Skeletal muscle tissue (tissue), 4 donors: ENCODE measurements around the gene TSPAN16. TPM values are rescaled to one million over a fixed set of nuclear protein-coding genes. Genes with fewer than 3 reads are reported as not detected.

Experiments used
- H3K27ac ChIP-seq: one replicate; pipeline ENCODE4 v1.7.0; 2013; ENCODE audit warnings: mild to moderate bottlenecking, low read depth, low read length, inconsistent platforms
- H3K27me3 ChIP-seq, 3 donors: one replicate each; pipeline ENCODE4 v1.7.0; 2013; ENCODE audit warnings: low read length in 3 of 3; ENCODE audit not compliant: control insufficient read depth in 3 of 3, insufficient read depth in 3 of 3
- H3K36me3 ChIP-seq, 3 donors: one replicate each; pipeline ENCODE4 v1.7.0; 2013; ENCODE audit warnings: low read length in 3 of 3; ENCODE audit not compliant: control insufficient read depth in 3 of 3, insufficient read depth in 3 of 3
- H3K4me1 ChIP-seq, 3 donors: one replicate each; pipeline ENCODE4 v1.7.0; 2013; ENCODE audit warnings: low read length in 3 of 3, mild to moderate bottlenecking in 3 of 3; ENCODE audit not compliant: control insufficient read depth in 3 of 3, insufficient read depth in 3 of 3
- H3K4me3 ChIP-seq, 3 donors: one replicate each; pipeline ENCODE4 v1.7.0; 2013; ENCODE audit warnings: low read length in 3 of 3
- H3K9ac ChIP-seq, 3 donors: one replicate each; pipeline ENCODE4 v1.7.0; 2013; ENCODE audit warnings: low read length in 3 of 3, mild to moderate bottlenecking in 3 of 3, moderate library complexity in 2 of 3, low read depth in 1 of 3
- H3K9me3 ChIP-seq, 3 donors: one replicate each; pipeline ENCODE4 v1.7.0; 2013; ENCODE audit warnings: low read length in 3 of 3; ENCODE audit not compliant: control insufficient read depth in 3 of 3
- total RNA-seq: library from RNA; depleted of rRNA; stranded (reverse); fragments of >200 nt; gene quantifications from one replicate; pipeline ENCODE4 v1.2.3, GENCODE V29; 2014
- donor health status: Osteomylitis.

Gene TSPAN16
- total RNA-seq, 1 donor from 2014 or later: not detected

GRCh38 chr19:11284515-11284914 lies 11.4 kb upstream of the TSPAN16 start:
- Histone ChIP-seq H3K27ac (no peak overlapping the region), H3K9ac (no peak overlapping the region), H3K4me3 (no peak overlapping the region), H3K36me3 (no peaks in the 10 kb centered on the region), H3K27me3 (no peaks in the 10 kb centered on the region), H3K4me1 (peaks cover 0 to 1% (median 0%) of the 10 kb centered on the region in 3 donors), H3K9me3 (no peaks in the 10 kb centered on the region)

DNA sequence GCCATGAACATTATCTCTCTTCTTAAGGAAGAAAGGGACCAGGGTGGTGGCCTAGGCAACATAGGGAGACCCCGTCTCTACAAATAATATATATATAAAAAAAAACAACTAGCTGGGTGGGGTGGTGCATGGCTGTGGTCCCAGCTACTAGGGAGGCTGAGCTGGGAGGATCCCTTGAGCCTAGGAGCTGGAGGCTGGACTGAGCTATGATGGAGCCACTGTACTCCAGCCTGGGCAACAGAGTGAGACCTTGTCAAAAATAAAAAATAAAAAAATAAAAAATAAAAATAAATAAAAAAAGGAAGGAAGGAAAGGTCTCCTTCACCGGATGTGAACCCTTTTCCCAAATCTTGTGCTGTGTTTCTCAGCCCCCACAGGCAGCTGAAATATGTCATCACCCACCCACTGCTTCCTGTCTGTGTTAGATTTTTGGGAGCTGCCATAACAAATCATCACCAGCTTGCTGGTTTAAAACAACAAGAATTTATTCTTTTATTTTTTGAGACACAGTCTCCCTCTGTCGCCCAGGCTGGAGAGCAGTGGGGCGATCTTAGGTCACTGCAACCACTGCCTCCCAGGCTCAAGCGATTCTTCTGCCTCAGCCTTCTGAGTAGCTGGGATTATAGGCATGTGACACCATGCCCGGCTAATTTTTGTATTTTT lies 9.5 kb upstream of the TSPAN16 start:
- Histone ChIP-seq H3K4me3 (no peak overlapping the region), H3K27ac (no peak overlapping the region), H3K36me3 (no peaks in the 10 kb centered on the region), H3K4me1 (no peaks in the 10 kb centered on the region), H3K9ac (no peak overlapping the region), H3K9me3 (no peaks in the 10 kb centered on the region), H3K27me3 (peaks cover 0 to 3% (median 0%) of the 10 kb centered on the region in 3 donors)

DNA sequence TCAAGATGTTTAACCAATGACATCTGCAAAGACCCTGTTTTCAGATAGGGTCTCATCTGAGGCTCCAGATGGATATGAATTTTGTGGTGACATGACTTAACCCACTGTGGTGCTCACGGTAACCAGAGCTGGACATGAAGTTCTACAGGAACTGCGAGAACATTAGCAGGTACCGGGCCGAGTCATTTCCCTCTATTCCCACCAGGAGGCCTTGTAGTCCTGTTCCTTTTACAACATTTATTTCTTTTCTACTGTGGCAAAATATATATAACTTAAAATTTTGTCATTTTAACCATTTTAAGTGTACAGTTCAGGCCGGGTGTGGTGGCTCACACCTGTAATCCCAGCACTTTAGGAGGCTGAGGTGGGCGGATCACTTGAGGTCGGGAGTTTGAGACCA lies 7.6 kb upstream of the TSPAN16 start:
- no peak overlapping the region for H3K4me3 ChIP-seq
- H3K4me1 ChIP-seq: no peaks in the 10 kb centered on the region
- H3K36me3 ChIP-seq: no peaks in the 10 kb centered on the region
- H3K9me3 ChIP-seq: no peaks in the 10 kb centered on the region
- no peak overlapping the region for H3K27ac ChIP-seq
- H3K27me3 ChIP-seq: peaks cover 0 to 7% (median 7%) of the 10 kb centered on the region in 3 donors
- H3K9ac ChIP-seq: no peak overlapping the region

GRCh38 chr19:11290256-11290655 lies 5.7 kb upstream of the TSPAN16 start:
- Histone ChIP-seq H3K9ac (no peak overlapping the region), H3K36me3 (no peaks in the 10 kb centered on the region), H3K27ac (no peak overlapping the region), H3K9me3 (no peaks in the 10 kb centered on the region), H3K4me1 (peaks cover 0 to 3% (median 2%) of the 10 kb centered on the region in 3 donors), H3K4me3 (no peak overlapping the region), H3K27me3 (peaks cover 0 to 12% (median 7%) of the 10 kb centered on the region in 3 donors)

DNA sequence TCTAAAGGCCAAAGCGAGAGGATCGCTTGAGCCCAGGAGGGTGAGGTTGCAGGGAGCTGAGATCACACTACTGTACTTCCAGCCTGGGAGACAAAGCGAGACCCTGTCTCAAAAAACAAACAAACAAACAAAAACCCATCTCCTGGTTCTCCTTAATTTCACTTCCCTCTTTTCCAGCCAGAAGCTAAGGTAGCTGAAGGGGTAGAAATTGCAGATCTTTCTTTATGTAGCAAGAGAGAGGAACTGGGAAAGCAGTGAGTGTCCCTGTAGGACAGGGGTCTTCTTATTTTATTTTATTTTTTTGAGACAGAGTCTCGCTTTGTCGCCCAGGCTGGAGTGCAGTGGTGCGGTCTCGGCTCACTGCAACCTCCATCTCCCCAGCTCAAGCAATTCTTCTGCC lies 4.5 kb upstream of the TSPAN16 start:
- Histone ChIP-seq H3K27me3 (peaks cover 0 to 19% (median 12%) of the 10 kb centered on the region in 3 donors), H3K9ac (no peak overlapping the region)

DNA sequence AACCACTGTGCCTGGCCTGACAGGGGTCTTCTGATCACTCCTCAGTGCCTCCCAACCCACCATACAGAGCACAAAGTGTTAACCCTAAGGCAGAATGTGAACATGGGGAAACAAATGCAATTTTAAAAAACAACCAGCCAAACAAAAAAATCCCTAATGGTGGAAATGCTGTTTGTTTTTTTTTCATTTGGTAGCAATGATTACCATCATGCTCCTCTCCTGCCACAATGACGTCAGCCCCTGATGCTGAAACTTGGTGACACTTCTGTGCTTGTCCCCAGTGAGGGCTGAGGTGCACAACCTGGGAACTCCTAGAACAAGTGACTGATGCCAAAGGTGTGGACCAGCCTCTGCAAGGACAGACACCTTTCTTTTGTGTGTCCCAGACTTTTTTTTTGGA lies 4.0 kb upstream of the TSPAN16 start:
- H3K27ac ChIP-seq: no peak overlapping the region
- peaks cover 0 to 19% (median 12%) of the 10 kb centered on the region in 3 donors for H3K27me3 ChIP-seq
- no peak overlapping the region for H3K9ac ChIP-seq
- no peak overlapping the region for H3K4me3 ChIP-seq
- H3K36me3 ChIP-seq: no peaks in the 10 kb centered on the region
- peaks cover 0 to 3% (median 2%) of the 10 kb centered on the region in 3 donors for H3K4me1 ChIP-seq
- H3K9me3 ChIP-seq: no peaks in the 10 kb centered on the region

More for the DNA sequence above, 4.5 kb upstream of the TSPAN16 start:
- Histone ChIP-seq H3K9me3 (no peaks in the 10 kb centered on the region), H3K4me3 (no peak overlapping the region), H3K4me1 (peaks cover 0 to 3% (median 2%) of the 10 kb centered on the region in 3 donors), H3K36me3 (no peaks in the 10 kb centered on the region), H3K27ac (no peak overlapping the region)

DNA sequence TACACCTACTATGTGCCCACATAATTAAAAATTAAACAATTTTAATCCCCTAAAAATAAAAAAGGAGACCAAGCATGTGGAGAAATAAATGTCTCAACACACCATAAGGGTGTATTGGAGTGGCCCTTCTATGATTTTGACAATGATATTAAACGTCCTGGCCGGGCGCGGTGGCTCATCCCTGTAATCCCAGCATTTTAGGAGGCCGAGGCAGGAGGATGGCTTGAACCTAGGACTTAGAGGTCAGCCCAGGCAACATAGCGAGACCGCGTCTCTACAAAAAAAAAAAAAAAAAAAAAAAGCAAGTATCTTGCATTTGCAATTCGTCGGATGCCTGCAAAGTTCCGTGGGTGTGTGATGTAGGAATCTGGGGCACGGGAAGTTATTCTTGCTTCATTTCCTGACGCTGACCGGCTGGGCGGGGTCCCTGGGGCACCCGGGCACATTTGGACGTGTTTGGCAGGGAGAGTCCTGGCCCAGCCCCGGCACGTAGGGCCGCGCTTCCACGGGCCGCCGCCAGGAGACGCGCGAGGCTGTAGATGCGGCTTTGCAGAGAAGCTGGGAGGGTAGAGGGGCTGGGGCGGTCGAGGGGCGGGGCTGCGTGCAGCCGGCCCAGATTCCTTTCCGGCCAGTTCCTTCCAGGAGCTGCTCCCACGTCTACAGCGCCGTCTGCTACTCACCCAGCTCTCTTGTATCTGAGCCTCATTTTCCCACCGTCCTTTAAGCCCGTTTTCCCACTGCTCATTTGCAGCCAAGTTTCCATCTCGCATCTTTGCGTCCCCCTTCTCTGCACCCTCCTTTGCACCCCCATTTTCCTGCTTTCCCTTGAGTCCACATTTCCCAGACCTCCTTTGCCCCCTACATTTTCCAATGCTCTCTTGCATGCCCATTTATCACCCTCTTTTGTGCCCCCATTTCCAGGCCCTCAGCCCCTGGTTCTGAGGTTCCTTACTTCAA lies 2.2 kb upstream of the TSPAN16 start:
- Histone ChIP-seq H3K27me3 (peaks cover 0 to 19% (median 15%) of the 10 kb centered on the region in 3 donors), H3K9me3 (no peaks in the 10 kb centered on the region), H3K4me1 (peaks cover 0 to 3% (median 2%) of the 10 kb centered on the region in 3 donors), H3K9ac (peak overlapping the region in 1 of 3 donors; percentile 41), H3K36me3 (no peaks in the 10 kb centered on the region), H3K27ac (no peak overlapping the region), H3K4me3 (peak overlapping the region; percentile 19 to 60 (median 43))

DNA sequence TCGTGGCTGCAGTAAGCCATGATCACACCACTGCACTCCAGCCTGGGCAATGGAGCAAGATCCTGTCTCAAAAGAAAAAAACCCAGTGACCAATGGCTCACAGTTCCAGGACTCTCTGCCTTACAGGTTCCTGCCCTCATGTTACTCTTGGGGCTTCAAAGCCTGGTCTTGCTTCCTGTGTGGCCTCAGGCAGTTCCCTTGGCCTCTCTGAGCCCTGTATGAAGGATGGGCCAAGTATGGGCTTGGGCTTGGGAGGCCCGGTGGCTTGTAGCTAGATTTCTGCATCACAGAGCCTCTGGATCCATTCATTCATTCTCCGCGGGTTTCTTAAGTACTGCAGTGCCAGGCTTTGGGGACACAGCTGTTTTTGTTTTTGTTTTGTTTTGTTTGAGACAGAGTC lies 780 bp upstream of the TSPAN16 start:
- Histone ChIP-seq H3K27me3 (peaks cover 4 to 19% (median 15%) of the 10 kb centered on the region in 3 donors), H3K36me3 (no peaks in the 10 kb centered on the region), H3K9me3 (no peaks in the 10 kb centered on the region), H3K9ac (no peak overlapping the region), H3K27ac (no peak overlapping the region), H3K4me3 (no peak overlapping the region), H3K4me1 (peaks cover 0 to 3% (median 2%) of the 10 kb centered on the region in 3 donors)

- Histone ChIP-seq H3K27me3 (peaks cover 4 to 16% (median 15%) of the 10 kb centered on the region in 3 donors), H3K4me1 (peaks cover 0 to 3% (median 2%) of the 10 kb centered on the region in 3 donors), H3K9ac (no peak overlapping the region), H3K9me3 (no peaks in the 10 kb centered on the region), H3K27ac (no peak overlapping the region), H3K36me3 (no peaks in the 10 kb centered on the region), H3K4me3 (no peak overlapping the region)
These were observed 304 bp downstream of the TSPAN16 start for GRCh38 chr19:11296264-11296663.
